ENCODE measurements around the gene ROCK2. TPM values are rescaled to one million over a fixed set of nuclear protein-coding genes. Genes with fewer than 3 reads are reported as not detected.

ROCK2 gene
- total and polyA plus RNA-seq, 2 of the 8 experiments (the other 6 are each of a cell fraction or from before 2014, with no cell fraction given), result 2.7 to 29.0 TPM

DNA sequence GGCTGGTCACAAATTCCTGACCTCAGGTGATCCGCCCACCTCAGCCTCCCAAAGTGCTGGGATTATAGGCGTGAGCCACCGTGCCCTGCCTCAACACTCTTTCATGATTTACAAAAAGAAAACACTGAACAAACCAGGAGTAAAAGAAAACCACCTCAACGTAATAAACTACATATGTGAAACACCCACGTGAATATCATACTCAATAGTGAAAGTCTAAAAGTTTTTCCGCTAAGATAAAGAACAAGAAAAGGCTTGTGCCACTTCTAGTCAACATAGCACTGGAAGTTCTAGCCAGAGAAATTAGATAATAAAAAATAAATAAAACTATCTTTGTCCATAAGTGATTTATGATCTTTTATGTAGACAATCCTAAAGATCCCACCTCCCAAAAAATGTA is 68.5 kb downstream of the ROCK2 start (continued):
- no peak for TF ChIP-seq CBX8 (IDR thresholded peaks at IDR 0.05; ENCODE audit: borderline replicate concordance, low read depth, low read length)
- TF ChIP-seq TBP (IDR thresholded peaks at IDR 0.05; ENCODE audit: low read depth, low read length), result no peak
- no peak for TF ChIP-seq BRCA1 (IDR thresholded peaks at IDR 0.05; ENCODE audit: low read depth, low read length)

Data from H1 (cell line).